D721Med (cell line): ENCODE results near the gene NT5DC1.

Experiments used
- DNase-seq: peaks from one replicate; pipeline ENCODE4 v3.0.0; 2011; ENCODE audit warnings: low spot score; ENCODE audit not compliant: insufficient read length
- FAIRE-seq: peaks from 2 replicates; lab custom pipeline; 2011; peaks lifted over from hg19 to GRCh38; lab: Jason Lieb, UNC
- TF ChIP-seq, protein P1 (sequence below): IDR thresholded peaks from 2 replicates; pipeline ENCODE4 v1.5.1; 2012; ENCODE audit warnings: mild to moderate bottlenecking, control low read depth; ENCODE audit not compliant: insufficient read depth; ENCODE audit errors: missing control alignments

NT5DC1 gene

DNA sequence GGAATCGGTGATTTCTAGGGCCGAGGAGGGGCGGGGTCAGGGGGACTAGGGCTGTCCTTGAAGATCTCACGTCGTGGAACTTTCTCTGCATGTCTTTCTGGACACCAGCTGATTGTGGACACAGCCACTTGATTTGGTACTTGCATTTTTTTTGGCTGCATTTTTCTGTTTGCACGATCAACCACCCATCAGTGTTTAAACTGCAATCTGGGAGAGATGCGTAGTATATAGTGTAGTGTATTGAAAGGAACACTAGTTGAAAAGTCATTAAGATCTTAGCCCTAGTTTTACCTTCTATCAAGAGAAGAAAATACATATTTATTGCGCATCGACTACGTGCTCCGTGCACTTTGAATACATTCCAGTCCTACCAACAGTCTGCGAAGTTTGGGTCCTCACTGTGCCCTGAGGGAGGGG is 657 bp downstream of the NT5DC1 start:
- FAIRE-seq (no peak), DNase-seq (no peak)
- TF ChIP-seq, protein P1, sequence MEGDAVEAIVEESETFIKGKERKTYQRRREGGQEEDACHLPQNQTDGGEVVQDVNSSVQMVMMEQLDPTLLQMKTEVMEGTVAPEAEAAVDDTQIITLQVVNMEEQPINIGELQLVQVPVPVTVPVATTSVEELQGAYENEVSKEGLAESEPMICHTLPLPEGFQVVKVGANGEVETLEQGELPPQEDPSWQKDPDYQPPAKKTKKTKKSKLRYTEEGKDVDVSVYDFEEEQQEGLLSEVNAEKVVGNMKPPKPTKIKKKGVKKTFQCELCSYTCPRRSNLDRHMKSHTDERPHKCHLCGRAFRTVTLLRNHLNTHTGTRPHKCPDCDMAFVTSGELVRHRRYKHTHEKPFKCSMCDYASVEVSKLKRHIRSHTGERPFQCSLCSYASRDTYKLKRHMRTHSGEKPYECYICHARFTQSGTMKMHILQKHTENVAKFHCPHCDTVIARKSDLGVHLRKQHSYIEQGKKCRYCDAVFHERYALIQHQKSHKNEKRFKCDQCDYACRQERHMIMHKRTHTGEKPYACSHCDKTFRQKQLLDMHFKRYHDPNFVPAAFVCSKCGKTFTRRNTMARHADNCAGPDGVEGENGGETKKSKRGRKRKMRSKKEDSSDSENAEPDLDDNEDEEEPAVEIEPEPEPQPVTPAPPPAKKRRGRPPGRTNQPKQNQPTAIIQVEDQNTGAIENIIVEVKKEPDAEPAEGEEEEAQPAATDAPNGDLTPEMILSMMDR, result no peak

DNA sequence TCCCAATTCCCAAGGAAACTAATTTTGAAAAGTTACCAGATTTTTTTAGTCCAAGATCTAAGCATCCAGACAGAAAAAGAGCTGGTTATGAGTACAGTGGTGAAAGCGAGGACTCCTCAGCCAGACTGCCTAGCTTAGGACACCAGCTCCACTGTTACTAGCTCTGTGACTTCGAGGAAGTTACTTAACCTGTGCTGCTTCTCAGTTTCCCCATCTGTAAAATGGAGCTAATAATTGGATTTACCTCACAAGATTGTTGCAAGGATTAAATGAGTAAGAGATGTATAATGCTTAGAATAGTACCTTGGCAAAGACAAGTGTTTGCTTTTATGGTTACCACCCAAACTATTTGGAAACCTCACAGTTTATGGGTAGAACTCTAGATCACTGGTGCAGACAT is 1.1 kb downstream of the NT5DC1 start:
- TF ChIP-seq, protein P1, result no peak
- no peak for FAIRE-seq
- DNase-seq, result no peak

DNA sequence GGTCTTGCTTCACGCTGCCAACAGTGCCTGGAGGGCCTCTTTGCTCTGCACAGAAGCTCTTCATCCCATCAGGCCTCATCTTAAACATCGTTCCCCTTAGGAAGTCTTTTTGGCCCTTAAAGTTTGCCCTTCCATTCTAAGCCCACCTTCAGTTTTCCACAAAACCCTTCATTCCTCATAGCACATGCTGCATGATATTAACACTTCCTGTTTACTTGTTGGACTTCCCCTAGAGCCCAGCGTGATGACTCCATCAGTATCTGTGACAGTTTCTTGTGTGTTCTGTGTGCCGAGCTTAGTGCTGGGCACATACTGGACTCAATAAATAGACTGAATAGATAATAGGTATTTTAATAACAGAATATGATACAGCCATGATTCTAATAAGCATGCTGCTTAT is 2.2 kb downstream of the NT5DC1 start:
- TF ChIP-seq, protein P1, result no peak
- FAIRE-seq (no peak), DNase-seq (no peak)

DNA sequence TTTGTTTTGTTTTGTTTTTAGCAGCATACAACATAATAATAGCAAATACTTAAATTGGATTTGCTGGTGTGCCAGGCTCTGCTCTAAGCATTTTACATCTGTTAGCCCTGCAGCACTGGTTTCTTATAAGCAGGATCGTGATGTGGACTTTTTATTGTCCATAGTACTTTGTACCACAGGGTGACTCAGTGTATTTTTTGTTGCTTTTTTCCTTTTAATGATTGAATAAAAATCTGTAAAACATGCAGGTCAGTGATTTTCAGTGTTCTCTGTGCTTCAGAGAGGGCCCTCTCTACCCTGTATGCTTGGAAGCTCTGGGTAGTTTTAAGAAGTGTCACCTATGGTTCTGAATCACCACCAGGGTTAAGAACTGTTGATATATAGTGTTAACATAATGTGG is 4.0 kb downstream of the NT5DC1 start:
- no peak for FAIRE-seq
- DNase-seq, result no peak
- TF ChIP-seq, protein P1, result no peak

DNA sequence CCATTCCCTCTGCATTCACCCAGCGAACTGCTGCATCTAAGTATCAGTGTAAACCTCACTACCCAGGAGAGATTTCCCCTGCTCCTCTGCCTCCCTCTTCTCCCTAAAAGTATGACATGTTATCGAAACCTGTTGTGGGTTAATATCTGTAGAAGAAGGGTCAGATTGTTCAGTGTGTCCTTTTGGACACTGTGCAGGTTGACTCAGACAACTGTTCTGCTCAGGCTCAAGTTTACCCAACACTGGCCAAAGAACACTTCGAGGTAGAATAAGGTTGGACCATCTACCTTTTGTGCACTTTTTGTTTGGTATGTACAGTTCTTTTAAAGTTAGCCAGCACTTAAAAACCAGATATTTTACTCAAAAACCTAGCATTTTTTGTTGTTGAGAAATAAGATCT is 4.6 kb downstream of the NT5DC1 start:
- TF ChIP-seq, protein P1, result no peak
- FAIRE-seq, result no peak
- no peak for DNase-seq

DNA sequence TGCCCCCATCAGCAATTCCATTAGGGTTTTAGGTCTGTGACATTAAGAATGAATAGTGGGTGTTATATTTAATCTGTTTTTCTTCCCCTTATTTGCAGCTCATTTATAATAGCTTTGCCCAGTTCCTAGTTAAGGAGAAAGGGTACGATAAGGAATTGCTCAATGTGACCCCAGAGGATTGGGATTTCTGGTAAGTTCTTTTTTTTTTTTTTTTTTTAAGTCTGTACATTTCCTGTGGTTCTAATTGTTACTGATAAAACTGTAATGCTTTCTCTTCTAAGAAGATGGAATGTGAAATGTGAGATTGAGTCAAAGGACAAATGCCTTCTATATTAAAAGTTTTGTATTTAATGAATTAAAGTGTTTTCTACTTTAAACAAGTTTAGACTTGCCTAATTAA is 5.5 kb downstream of the NT5DC1 start:
- DNase-seq, result no peak
- TF ChIP-seq, protein P1, result no peak
- no peak for FAIRE-seq

DNA sequence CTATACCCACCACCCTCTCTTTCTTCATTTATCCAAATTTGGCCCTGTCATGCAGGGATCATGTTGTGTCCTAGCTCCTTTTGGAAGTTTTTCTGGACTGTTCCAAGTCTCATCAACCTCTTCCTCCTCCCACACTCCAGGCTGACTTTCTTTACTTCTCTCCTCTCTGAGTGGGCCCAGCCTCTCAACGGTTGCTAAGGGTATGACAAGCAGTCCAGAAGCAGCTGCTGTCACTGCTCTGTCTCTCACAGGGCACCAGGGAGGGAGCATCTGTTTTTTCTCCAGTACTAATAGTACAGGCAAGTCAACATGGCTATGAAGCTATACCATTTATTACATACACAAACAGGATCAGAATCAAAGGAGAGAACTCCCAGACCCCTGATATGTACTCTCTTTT is 8.2 kb downstream of the NT5DC1 start:
- FAIRE-seq (no peak), DNase-seq (no peak)
- TF ChIP-seq, protein P1, result no peak
